MM.1S (cell line): ENCODE results near the gene DNPEP.

Experiments used
- EZH2phosphoT487 ChIP-seq: fragments of 300-600 bp; sonication (generic); IDR thresholded peaks from 2 replicates; pipeline ENCODE4 v1.6.1; 2018; ENCODE audit warnings: antibody characterized with exemption, low read length
- TF ChIP-seq, protein P1 (sequence below): fragments of 300-600 bp; sonication (generic); IDR thresholded peaks from 2 replicates; pipeline ENCODE4 v1.5.1; 2016; ENCODE audit warnings: antibody characterized with exemption, low read length, mixed read lengths

DNA sequence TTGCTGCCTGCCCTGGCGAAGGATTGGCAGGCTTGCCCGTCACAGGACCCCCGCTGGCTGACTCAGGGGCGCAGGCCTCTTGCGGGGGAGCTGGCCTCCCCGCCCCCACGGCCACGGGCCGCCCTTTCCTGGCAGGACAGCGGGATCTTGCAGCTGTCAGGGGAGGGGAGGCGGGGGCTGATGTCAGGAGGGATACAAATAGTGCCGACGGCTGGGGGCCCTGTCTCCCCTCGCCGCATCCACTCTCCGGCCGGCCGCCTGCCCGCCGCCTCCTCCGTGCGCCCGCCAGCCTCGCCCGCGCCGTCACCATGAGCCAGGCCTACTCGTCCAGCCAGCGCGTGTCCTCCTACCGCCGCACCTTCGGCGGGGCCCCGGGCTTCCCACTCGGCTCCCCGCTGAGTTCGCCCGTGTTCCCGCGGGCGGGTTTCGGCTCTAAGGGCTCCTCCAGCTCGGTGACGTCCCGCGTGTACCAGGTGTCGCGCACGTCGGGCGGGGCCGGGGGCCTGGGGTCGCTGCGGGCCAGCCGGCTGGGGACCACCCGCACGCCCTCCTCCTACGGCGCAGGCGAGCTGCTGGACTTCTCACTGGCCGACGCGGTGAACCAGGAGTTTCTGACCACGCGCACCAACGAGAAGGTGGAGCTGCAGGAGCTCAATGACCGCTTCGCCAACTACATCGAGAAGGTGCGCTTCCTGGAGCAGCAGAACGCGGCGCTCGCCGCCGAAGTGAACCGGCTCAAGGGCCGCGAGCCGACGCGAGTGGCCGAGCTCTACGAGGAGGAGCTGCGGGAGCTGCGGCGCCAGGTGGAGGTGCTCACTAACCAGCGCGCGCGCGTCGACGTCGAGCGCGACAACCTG, 30.7 kb upstream of the DNPEP start, which contains the start of gene DES:
- TF ChIP-seq, protein P1, sequence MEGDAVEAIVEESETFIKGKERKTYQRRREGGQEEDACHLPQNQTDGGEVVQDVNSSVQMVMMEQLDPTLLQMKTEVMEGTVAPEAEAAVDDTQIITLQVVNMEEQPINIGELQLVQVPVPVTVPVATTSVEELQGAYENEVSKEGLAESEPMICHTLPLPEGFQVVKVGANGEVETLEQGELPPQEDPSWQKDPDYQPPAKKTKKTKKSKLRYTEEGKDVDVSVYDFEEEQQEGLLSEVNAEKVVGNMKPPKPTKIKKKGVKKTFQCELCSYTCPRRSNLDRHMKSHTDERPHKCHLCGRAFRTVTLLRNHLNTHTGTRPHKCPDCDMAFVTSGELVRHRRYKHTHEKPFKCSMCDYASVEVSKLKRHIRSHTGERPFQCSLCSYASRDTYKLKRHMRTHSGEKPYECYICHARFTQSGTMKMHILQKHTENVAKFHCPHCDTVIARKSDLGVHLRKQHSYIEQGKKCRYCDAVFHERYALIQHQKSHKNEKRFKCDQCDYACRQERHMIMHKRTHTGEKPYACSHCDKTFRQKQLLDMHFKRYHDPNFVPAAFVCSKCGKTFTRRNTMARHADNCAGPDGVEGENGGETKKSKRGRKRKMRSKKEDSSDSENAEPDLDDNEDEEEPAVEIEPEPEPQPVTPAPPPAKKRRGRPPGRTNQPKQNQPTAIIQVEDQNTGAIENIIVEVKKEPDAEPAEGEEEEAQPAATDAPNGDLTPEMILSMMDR = no peak
- no peak for TF ChIP-seq EZH2phosphoT487
